ENCODE measurements around the gene S100PBP. TPM values are rescaled to one million over a fixed set of nuclear protein-coding genes. Genes with fewer than 3 reads are reported as not detected.

Gene S100PBP
- total RNA-seq, 2 donors from 2014 or later: 15.6 to 27.0 TPM

DNA sequence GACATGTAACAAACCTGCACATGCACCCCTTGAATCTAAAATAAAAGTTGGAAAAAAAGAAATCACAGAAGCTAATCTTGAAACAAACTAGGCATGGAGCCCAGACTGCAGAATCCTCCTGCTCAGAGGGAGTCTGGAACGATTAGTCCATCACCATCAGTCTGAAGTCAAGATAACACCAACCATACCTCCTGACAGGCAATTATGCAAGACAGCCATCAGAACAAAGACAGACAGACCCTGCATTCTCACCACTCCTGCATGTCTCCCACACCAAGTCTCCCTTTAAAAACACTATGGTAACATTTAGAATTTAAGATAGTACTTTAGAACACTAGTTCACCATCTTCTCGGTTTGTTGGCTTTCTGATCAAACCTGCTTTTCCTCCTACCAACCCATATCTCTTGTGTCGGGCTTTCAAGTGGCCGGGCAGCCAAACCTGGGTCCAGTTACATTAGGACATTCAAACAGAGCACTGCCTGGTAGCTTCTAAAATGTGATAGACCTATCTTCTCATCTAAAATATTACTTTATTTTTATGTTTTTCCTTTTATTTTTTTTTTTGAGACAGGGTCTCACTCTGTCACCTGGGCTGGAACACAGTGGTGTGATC, 10.4 kb upstream of the S100PBP start:
- no peak for TF ChIP-seq CTCF (IDR thresholded peaks at IDR 0.05)
- no peak for TF ChIP-seq POLR2A (IDR thresholded peaks at IDR 0.05)
- no peak for DNase-seq
- no peaks in the 10 kb centered on the region for H3K9me3 ChIP-seq
- H3K36me3 ChIP-seq (replicated peaks in 1 of 2; ENCODE audit: insufficient read depth in 1 of 2, low read depth in 2 of 2): peaks cover 0 to 19% of the 10 kb centered on the region in 2 donors
- no peaks in the 10 kb centered on the region for H3K27me3 ChIP-seq
- WGBS, 2 donors: 32 to 33% methylated on average over 4 of the region's 4 CpGs
- intact Hi-C loops (cut with DNase I): no loop called here
- H3K4me1 ChIP-seq: peaks cover 18% of the 10 kb centered on the region
- no peak overlapping the region for H3K27ac ChIP-seq
- no peak overlapping the region for H3K4me3 ChIP-seq
- ATAC-seq: no peak

DNA sequence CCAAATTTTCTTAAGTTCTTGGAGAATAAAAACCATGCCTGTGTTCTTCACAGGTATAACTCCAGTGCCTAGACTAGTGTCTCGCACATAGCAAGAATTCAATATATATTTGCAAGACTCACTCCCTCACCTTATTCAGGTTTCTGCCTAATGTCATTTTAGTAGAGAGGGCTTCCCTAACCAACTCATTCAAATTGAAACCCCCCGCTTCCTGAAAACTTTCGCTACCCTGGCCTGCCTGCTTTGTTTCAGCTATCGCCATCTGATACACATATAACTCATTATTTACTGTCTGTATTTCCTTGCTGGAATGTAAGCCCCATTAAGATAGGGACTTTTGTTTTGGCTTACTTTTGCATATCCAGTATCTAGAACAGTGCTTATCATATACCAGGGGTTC, 8.9 kb upstream of the S100PBP start:
- Histone ChIP-seq H3K27ac (no peak overlapping the region), H3K4me3 (no peak overlapping the region), H3K9me3 (no peaks in the 10 kb centered on the region), H3K4me1 (peaks cover 34% of the 10 kb centered on the region), H3K36me3 (replicated peaks in 1 of 2; ENCODE audit: insufficient read depth in 1 of 2, low read depth in 2 of 2) (peaks cover 0 to 16% of the 10 kb centered on the region in 2 donors), H3K27me3 (no peaks in the 10 kb centered on the region)
- ATAC-seq: no peak
- WGBS, 2 donors: 94 to 98% methylated on average over 4 of the region's 4 CpGs
- no peak for DNase-seq
- intact Hi-C loops (cut with DNase I): no loop called here
- TF ChIP-seq CTCF (IDR thresholded peaks at IDR 0.05) (no peak), POLR2A (IDR thresholded peaks at IDR 0.05) (no peak)

GRCh38 chr1:32810358-32810757, 7.1 kb upstream of the S100PBP start:
- no peak for DNase-seq
- TF ChIP-seq POLR2A (IDR thresholded peaks at IDR 0.05) (no peak), CTCF (IDR thresholded peaks at IDR 0.05) (no peak)
- intact Hi-C loops (cut with DNase I): no loop called here
- no peak for ATAC-seq
- H3K4me1 ChIP-seq: peaks cover 52% of the 10 kb centered on the region
- WGBS, 2 donors: 61 to 67% methylated on average over 5 of the region's 5 CpGs
- H3K4me3 ChIP-seq: no peak overlapping the region
- H3K36me3 ChIP-seq (replicated peaks in 1 of 2; ENCODE audit: insufficient read depth in 1 of 2, low read depth in 2 of 2): peaks cover 0 to 14% of the 10 kb centered on the region in 2 donors
- no peaks in the 10 kb centered on the region for H3K27me3 ChIP-seq
- no peak overlapping the region for H3K27ac ChIP-seq
- no peaks in the 10 kb centered on the region for H3K9me3 ChIP-seq

GRCh38 chr1:32811265-32811664, 6.2 kb upstream of the S100PBP start:
- TF ChIP-seq POLR2A (IDR thresholded peaks at IDR 0.05) (no peak), CTCF (IDR thresholded peaks at IDR 0.05) (no peak)
- Histone ChIP-seq H3K4me3 (no peak overlapping the region), H3K9me3 (no peaks in the 10 kb centered on the region), H3K36me3 (replicated peaks in 1 of 2; ENCODE audit: insufficient read depth in 1 of 2, low read depth in 2 of 2) (peaks cover 0 to 7% of the 10 kb centered on the region in 2 donors), H3K27me3 (no peaks in the 10 kb centered on the region), H3K27ac (no peak overlapping the region), H3K4me1 (peaks cover 60% of the 10 kb centered on the region)
- intact Hi-C loops (cut with DNase I): no loop called here
- DNase-seq: no peak
- no peak for ATAC-seq
- WGBS, 2 donors: 25 to 49% methylated on average over 9 of the region's 9 CpGs

DNA sequence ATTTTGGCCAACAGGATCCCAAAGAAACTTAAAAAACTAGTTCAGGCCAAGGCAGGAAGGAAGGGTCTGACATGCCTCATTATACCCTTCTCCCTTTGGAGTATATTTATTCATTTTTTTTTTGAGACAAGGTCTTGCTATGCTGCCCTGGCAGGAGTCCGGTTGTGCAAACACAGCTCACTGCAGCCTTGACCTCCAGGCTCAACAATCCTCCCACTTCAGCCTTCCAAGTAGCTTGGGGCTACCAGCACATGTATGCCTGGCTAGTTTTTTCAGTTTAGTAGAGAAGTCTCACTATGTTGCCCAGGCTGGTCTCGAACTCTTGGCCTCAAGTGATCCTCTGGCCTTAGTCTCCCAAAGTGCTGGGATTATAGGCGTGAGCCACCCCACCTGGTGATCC, 5.5 kb upstream of the S100PBP start:
- no peak for DNase-seq
- no peak for TF ChIP-seq CTCF (IDR thresholded peaks at IDR 0.05)
- TF ChIP-seq POLR2A (IDR thresholded peaks at IDR 0.05): no peak
- no peaks in the 10 kb centered on the region for H3K27me3 ChIP-seq
- no peak overlapping the region for H3K27ac ChIP-seq
- no peaks in the 10 kb centered on the region for H3K9me3 ChIP-seq
- intact Hi-C loops (cut with DNase I): no loop called here
- H3K36me3 ChIP-seq (replicated peaks in 1 of 2; ENCODE audit: insufficient read depth in 1 of 2, low read depth in 2 of 2): peaks cover 0 to 6% of the 10 kb centered on the region in 2 donors
- 41 to 44% methylated on average over 2 to 3 of the region's 3 CpGs for WGBS, 2 donors
- no peak for ATAC-seq
- no peak overlapping the region for H3K4me3 ChIP-seq
- H3K4me1 ChIP-seq: peaks cover 60% of the 10 kb centered on the region
